Fibroblast of skin of left quadriceps (primary cell): Measurements from ENCODE around the gene VPS37C.

ENCODE experiments used
- DNase-seq, 2 experiments: peaks; one replicate each; pipeline ENCODE4 v3.0.0-alpha.2; 2013; ENCODE audit warnings: low read depth in 2 of 2

The VPS37C gene

GRCh38 chr11:61133145-61133544 is 28.1 kb downstream of the VPS37C start:
- no peak for DNase-seq

- DNase-seq: no peak
Observed at GRCh38 chr11:61132646-61133045, 28.6 kb downstream of the VPS37C start.

GRCh38 chr11:61131998-61132555 is 29.1 kb downstream of the VPS37C start:
- no peak for DNase-seq

- no peak for DNase-seq
Observed at GRCh38 chr11:61131586-61131985, 29.6 kb downstream of the VPS37C start.

- DNase-seq: no peak
Observed at GRCh38 chr11:61131186-61131585, 30.0 kb downstream of the VPS37C start.

GRCh38 chr11:61129639-61130523 is 31.3 kb downstream of the VPS37C start:
- DNase-seq: peak; percentile 58 to 63

DNA sequence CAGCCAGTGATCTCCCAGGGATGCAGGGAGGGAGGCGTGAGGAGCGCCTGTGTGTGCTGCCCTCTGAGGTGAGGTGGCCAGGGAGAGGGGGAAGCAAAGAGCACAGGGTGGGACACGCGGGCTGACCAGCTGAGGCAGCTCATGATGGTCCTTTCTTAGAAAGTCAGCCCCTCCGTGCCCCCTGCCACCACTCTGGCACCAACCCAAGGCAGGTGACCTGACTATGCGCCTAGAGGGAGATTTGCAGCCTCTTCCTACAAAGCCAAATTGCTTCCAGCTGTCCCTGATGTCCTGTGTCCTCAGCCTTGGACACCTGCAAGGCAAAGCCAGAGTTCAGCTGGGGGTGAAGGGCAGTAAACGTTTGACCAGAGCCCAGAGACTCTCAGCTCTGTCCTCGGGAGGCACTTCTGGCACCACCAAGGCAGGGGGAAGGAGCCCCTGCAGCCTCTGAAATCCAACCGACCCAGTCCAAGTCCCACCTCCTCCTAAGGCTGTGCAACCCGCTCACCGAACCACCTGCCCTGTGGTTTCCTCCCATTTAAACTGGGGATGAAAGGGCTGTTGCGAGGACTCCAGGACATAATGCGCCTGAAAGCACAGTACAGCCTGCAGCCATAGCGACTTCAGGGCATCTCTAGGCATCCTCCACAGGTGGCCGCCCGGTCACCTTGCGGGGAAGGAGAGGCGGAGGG is 32.1 kb downstream of the VPS37C start:
- no peak for DNase-seq

DNA sequence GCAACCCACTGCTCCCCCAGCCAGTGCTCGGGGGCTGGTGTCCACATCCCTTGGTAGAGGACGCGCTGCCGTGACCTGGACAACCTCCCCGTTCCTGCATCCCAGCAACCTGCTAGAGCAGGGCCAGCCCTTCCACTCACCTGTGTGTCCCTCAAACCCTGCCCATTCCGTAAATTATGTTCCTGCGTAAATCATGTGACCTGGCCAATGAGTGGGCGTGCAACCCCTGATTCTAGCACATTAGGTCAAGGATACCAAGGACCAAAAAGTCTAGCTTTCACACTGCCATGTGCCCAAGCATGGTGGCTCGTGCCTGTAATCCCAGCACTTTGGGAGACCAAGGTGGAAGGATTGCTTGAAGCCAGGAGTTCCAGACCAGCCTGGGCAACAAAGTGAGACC is 33.2 kb downstream of the VPS37C start:
- no peak for DNase-seq

GRCh38 chr11:61126256-61126655 is 35.0 kb downstream of the VPS37C start:
- DNase-seq: no peak

DNA sequence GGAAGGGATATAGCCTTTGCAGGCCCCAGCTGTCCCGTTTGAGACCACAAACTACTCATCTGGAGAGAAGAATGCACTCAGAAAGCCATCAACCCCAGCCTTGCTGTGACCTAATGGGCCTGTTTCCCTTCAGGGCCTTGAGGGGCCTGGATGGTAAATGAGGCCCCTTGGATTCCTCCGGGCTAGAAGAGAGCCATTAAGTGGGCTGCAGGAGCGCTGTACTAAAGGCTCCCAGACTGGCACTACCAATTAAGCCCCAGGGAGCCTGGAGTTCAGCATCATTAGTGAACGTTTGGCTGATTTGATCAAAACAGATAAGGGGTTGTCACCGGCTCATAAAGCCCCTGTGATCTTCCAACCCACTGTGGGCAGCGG is 35.9 kb downstream of the VPS37C start:
- no peak for DNase-seq

GRCh38 chr11:61124574-61125309 is 36.5 kb downstream of the VPS37C start:
- DNase-seq: no peak

DNA sequence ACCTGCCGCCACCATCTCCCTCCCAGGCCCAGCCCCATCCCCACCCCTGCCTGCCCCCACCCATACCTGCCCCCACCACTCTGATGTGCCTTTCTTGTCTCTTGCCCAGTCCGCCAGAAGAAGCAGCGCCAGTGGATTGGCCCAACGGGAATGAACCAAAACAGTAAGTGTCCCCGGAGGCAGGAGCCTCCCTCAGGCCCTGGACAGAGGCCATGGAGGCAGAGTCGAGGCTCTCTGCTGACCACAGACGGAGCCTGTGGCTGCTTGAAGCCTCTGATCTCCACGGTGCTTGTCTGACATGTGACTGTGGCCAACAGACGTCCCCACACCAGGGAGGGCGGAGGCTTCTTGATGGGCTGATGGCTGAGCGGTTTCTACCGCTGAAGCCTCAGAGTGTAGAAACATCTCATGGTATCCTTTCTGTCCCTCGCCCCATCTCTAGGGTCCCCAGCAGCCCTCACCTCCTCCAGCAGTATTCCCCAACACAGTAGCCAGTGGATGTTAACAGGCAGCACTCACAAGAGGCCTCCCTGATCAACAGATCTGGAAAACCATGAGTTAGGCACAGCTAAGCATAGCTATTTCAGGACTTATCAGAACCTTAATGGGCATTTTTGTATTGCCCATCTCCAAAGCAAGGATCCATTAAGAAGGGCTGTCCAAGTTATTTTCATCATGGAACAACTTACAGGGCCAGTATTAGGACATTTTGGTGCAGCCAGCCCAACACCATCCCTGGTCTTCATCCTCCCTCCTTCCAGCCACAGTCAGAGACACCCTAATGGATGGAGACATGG is 37.3 kb downstream of the VPS37C start:
- DNase-seq: no peak

DNA sequence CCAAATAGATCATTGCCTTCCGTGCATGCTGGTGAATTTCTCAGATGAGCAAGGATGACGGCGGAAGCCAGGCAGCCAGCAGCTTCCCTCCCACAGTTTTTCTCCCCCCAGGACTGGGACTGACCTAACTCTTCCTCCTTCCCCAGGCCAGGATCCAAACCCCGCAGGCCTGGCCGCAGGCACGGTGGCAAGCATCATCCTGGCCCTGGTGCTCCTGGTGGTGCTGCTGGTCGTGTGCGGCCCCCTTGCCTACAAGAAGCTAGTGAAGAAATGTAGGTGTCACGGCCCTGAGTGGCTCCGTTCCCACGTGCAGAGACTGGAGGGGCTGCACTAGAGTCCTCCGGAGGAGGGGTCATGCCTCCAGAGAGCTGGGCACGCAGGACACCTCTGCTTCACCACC is 38.5 kb downstream of the VPS37C start:
- DNase-seq: no peak

GRCh38 chr11:61121917-61122316 is 39.3 kb downstream of the VPS37C start:
- no peak for DNase-seq

GRCh38 chr11:61121192-61121831 is 39.9 kb downstream of the VPS37C start:
- DNase-seq: no peak

DNA sequence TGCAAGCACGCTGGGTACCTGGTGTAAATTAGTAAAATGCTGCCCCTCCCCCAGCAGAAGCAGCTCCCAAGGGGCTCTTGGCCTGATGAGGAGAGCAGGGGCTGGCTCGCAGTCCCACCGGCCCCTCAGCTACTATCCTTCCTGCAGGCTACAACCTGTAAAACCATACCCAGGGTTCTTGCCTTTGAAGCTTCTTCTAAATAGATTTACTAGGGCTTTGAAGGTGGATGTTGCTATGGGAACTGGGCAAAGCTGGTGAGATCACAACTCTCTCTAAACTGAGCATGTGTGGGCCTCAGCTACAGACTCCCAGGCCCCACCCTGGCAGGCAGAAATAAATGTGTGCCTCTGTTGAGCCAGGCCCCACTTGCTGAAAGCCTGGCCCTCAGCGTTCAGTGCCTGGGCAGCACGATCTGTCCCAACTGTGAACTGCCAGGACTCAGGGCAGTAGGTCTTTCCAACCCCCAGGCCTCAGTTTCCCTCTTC is 40.5 kb downstream of the VPS37C start:
- DNase-seq: no peak

- DNase-seq: no peak
Observed at GRCh38 chr11:61120099-61120705, 41.0 kb downstream of the VPS37C start.

DNA sequence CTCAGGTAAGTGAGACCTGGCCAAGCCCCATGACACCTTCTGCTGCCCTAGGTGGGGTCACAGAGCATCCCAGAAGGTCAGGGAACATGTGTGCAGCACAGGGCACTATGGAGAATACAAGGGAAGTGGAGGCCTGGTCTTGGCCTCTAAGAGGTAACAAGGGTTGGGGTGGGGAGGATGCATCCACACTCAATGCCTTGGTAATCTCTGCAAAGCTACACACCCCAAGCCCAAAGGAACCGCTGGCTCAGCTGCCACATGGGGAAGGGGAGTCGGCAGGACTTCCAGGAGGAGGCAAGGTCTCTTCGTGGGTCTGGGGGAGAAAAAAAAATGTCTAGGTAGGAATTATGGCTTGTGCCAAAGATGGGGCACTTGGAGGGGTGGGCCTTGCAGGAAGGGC is 41.7 kb downstream of the VPS37C start:
- no peak for DNase-seq

DNA sequence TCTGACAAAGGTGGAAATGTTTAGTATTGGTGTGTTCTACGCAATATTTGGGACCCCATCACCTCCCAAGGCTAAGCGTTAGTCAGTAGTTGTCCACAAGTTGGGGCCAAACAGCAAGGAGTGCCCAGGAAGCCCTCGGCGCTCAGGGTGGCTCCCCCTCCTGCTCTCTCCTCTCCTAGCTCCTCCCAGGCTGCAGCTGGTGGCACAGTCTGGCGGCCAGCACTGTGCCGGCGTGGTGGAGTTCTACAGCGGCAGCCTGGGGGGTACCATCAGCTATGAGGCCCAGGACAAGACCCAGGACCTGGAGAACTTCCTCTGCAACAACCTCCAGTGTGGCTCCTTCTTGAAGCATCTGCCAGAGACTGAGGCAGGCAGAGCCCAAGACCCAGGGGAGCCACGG is 42.2 kb downstream of the VPS37C start:
- no peak for DNase-seq

DNA sequence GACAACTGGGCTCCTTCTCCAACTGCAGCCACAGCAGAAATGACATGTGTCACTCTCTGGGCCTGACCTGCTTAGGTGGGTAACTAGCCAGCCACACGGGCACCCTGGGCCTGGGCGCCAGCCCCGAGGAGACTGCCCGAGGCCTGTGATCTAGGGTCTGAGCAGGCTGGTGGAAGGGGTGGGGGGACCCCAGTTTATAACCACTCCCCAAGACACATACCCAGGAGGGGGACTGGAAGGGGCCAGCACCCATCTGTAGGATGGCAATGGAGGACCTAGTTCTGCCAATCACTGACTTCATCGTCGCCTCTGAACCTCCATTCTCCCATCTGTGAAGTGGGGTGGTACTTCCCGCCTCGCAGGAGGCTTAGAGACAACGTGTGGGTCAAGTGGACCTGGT is 42.8 kb downstream of the VPS37C start:
- no peak for DNase-seq
